Breast epithelium (tissue), 3 donors: ENCODE measurements around the gene ZNF408.

ENCODE experiments used
- POLR2AphosphoS5 ChIP-seq, 3 donors: sonication (generic); formaldehyde crosslinking; IDR thresholded peaks; one replicate each; pipeline ENCODE4 v1.6.1; 2017; ENCODE audit warnings: antibody characterized with exemption in 3 of 3
- TF ChIP-seq, protein P1 (sequence below), 3 donors: fragments of 450-650 bp; IDR thresholded peaks; one replicate each; pipeline ENCODE4 v1.5.1; 2016 to 2017; ENCODE audit warnings: antibody characterized with exemption in 3 of 3, mild to moderate bottlenecking in 3 of 3, moderate library complexity in 3 of 3

GRCh38 chr11:46682773-46683752, 17.8 kb upstream of the ZNF408 start:
- TF ChIP-seq, protein P1, sequence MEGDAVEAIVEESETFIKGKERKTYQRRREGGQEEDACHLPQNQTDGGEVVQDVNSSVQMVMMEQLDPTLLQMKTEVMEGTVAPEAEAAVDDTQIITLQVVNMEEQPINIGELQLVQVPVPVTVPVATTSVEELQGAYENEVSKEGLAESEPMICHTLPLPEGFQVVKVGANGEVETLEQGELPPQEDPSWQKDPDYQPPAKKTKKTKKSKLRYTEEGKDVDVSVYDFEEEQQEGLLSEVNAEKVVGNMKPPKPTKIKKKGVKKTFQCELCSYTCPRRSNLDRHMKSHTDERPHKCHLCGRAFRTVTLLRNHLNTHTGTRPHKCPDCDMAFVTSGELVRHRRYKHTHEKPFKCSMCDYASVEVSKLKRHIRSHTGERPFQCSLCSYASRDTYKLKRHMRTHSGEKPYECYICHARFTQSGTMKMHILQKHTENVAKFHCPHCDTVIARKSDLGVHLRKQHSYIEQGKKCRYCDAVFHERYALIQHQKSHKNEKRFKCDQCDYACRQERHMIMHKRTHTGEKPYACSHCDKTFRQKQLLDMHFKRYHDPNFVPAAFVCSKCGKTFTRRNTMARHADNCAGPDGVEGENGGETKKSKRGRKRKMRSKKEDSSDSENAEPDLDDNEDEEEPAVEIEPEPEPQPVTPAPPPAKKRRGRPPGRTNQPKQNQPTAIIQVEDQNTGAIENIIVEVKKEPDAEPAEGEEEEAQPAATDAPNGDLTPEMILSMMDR (IDR thresholded peaks at IDR 0.05), result no peak
- no peak for TF ChIP-seq POLR2AphosphoS5 (IDR thresholded peaks at IDR 0.05)
